Left renal cortex interstitium (tissue), 4 donors: ENCODE results near the gene TLX2. TPM values are rescaled to one million over a fixed set of nuclear protein-coding genes. Genes with fewer than 3 reads are reported as not detected.
A peak's percentile ranks its signal among the peaks of the same experiment; 100 is the strongest.
"Not testable (repeated sequence)": the region's sequence is repeated elsewhere in the genome, so short reads cannot be mapped to it uniquely, and the experiment has no call there.

Source experiments
- DNase-seq, 4 donors: peaks; one replicate each; pipeline ENCODE4 v3.0.0-alpha.2; 2013; ENCODE audit warnings: low read depth in 4 of 4, low spot score in 2 of 4, missing footprints in 1 of 4
- polyA plus RNA-seq, 4 donors: library from polyadenylated mRNA; unstranded; fragments of 120-200 nt; gene quantifications; one replicate each; pipeline ENCODE4 v1.2.1, GENCODE V29; 2013; ENCODE audit not compliant: insufficient read length in 4 of 4

Gene TLX2
- polyA plus RNA-seq: under 1 TPM in 2 of 4 donors, not detected in 2; 0.13 to 0.14 TPM

GRCh38 chr2:74514368-74515270 is at the start of gene TLX2:
TSS of gene TLX2 (plus strand) at chr2:74514450. CDS start at chr2:74514807, 357 bp downstream.
- no peak for DNase-seq

- DNase-seq: not testable (repeated sequence)
Observed at GRCh38 chr2:74470742-74471141, 43.5 kb upstream of the TLX2 start.

- DNase-seq: no peak
Observed at GRCh38 chr2:74471332-74472065, 42.8 kb upstream of the TLX2 start.

- peak; percentile 89 to 95 (median 92) for DNase-seq
Observed at GRCh38 chr2:74472086-74472944, 41.9 kb upstream of the TLX2 start, which contains the start of gene MRPL53. TSS of gene MRPL53 (minus strand) at chr2:74472680. CDS start at chr2:74472660, 20 bp downstream.

- no peak for DNase-seq
Observed at GRCh38 chr2:74472945-74473258, 41.3 kb upstream of the TLX2 start.

- DNase-seq: no peak
Observed at GRCh38 chr2:74474481-74474880, 39.8 kb upstream of the TLX2 start.

GRCh38 chr2:74474899-74475298 is 39.4 kb upstream of the TLX2 start:
- DNase-seq: no peak

GRCh38 chr2:74481431-74481830 is 32.8 kb upstream of the TLX2 start:
- DNase-seq: no peak

- DNase-seq: no peak
Observed at GRCh38 chr2:74481961-74482800, 32.1 kb upstream of the TLX2 start.

GRCh38 chr2:74482801-74483674 is 31.2 kb upstream of the TLX2 start, which contains the start of the genes CCDC142 and TTC31:
TSS of gene CCDC142 (minus strand) at chr2:74482998. CDS start at chr2:74482837, 161 bp downstream.
TSS of gene TTC31 (plus strand) at chr2:74483081. CDS start at chr2:74483096, 15 bp downstream.
- peak; percentile 94 to 97 (median 96) for DNase-seq

GRCh38 chr2:74483675-74484164 is 30.5 kb upstream of the TLX2 start:
- not testable (repeated sequence) for DNase-seq

GRCh38 chr2:74486141-74486540 is 28.1 kb upstream of the TLX2 start:
- no peak for DNase-seq

- no peak for DNase-seq
Observed at GRCh38 chr2:74488643-74489481, 25.4 kb upstream of the TLX2 start.

- DNase-seq: no peak
Observed at GRCh38 chr2:74489906-74490305, 24.3 kb upstream of the TLX2 start.

GRCh38 chr2:74491648-74492544 is 22.4 kb upstream of the TLX2 start:
- DNase-seq: no peak

GRCh38 chr2:74493546-74493945 is 20.7 kb upstream of the TLX2 start:
- DNase-seq: no peak
